HepG2 (cell line): ENCODE data around the gene ZMIZ1. TPM values are rescaled to one million over a fixed set of nuclear protein-coding genes. Genes with fewer than 3 reads are reported as not detected.

ENCODE experiments used
- ATAC-seq: fragments of 200-7000 bp; cut with Tn5 transposase; 3 replicates; pipeline ENCODE4 v1.9.1; 2020; ENCODE audit warnings: mild to moderate bottlenecking, moderate library complexity
- BruUV-seq: library from RNA; stranded (reverse); fragments of 400-500 nt; replicated peaks from 2 replicates; lab custom pipeline; 2021; lab: Mats Ljungman, UMichigan
- CTCF ChIA-PET: fragments of 300-600 bp; formaldehyde crosslinking; extraction: SDS; loops from one replicate; lab custom pipeline; 2021; ENCODE audit warnings: low total read pairs, inconsistent platforms, low intra/inter-chr PET ratio; lab: Yijun Ruan, JAX
- POLR2A ChIA-PET: fragments of 350-600 bp; sonication (Branson Sonifier 250); formaldehyde crosslinking; loops from one replicate; lab custom pipeline; 2020; ENCODE audit warnings: antibody characterized with exemption, inconsistent platforms; lab: Yijun Ruan, JAX
- DNase-seq: peaks from one replicate; pipeline ENCODE4 v3.0.0-alpha.2; 2015; ENCODE audit warnings: low spot score
- FAIRE-seq: peaks from 3 replicates; lab custom pipeline; 2011; peaks lifted over from hg19 to GRCh38; lab: Jason Lieb, UNC
- H2AFZ ChIP-seq: one replicate; pipeline ENCODE4 v1.6.1; 2011; ENCODE audit warnings: low read length, inconsistent platforms
- H3K27ac ChIP-seq: fragments of 300-600 bp; 3 replicates; pipeline ENCODE4 v1.8.0; 2011; ENCODE audit warnings: mixed run types, mild to moderate bottlenecking, mixed read lengths, low read length, inconsistent platforms; ENCODE audit not compliant: insufficient read depth; ENCODE audit errors: extremely low read length
- H3K27me3 ChIP-seq, 2 experiments: fragments of 200-600 bp in 1 of 2; 2 replicates in 1 of 2; 3 replicates in 1 of 2; pipeline versions ENCODE4 v1.6.0 to v1.8.0; 2011; ENCODE audit warnings: low read length in 2 of 2, mild to moderate bottlenecking in 2 of 2, moderate library complexity in 2 of 2, inconsistent platforms in 1 of 2; ENCODE audit not compliant: insufficient read depth in 2 of 2, control insufficient read depth in 1 of 2
- H3K36me3 ChIP-seq, 2 experiments: fragments of 200-600 bp in 1 of 2; replicated peaks in 1 of 2; 2 replicates in 1 of 2; 3 replicates in 1 of 2; pipeline versions ENCODE4 v1.5.1 to v1.8.0; 2011; ENCODE audit warnings: low read length in 2 of 2, inconsistent platforms in 1 of 2; ENCODE audit not compliant: insufficient read depth in 2 of 2, control insufficient read depth in 1 of 2
- H3K4me1 ChIP-seq: 2 replicates; pipeline ENCODE4 v1.5.1; 2012; ENCODE audit warnings: low read length, inconsistent platforms; ENCODE audit not compliant: insufficient read depth
- H3K4me2 ChIP-seq: 2 replicates; pipeline ENCODE4 v1.6.0; 2011; ENCODE audit warnings: low read depth, low read length, inconsistent platforms
- H3K4me3 ChIP-seq, 3 experiments: fragments of 200-600 bp in 1 of 3; sonication (generic), shearing (Covaris generic) in 1 of 3; replicated peaks in 1 of 3; 2 replicates each; pipeline ENCODE4 v1.5.1; 2011 to 2016; ENCODE audit warnings: low read length in 3 of 3, inconsistent platforms in 2 of 3, low read depth in 2 of 3, mild to moderate bottlenecking in 2 of 3, control low read depth in 1 of 3, mixed read lengths in 1 of 3; ENCODE audit not compliant: insufficient read depth in 1 of 3
- H3K79me2 ChIP-seq: one replicate; pipeline ENCODE4 v1.6.1; 2011; ENCODE audit warnings: low read length, inconsistent platforms; ENCODE audit not compliant: insufficient read depth
- H3K9ac ChIP-seq: 2 replicates; pipeline ENCODE4 v1.6.0; 2011; ENCODE audit warnings: mild to moderate bottlenecking, low read depth, low read length, inconsistent platforms; ENCODE audit not compliant: insufficient read depth
- H3K9me3 ChIP-seq: 2 replicates; pipeline ENCODE4 v1.5.1; 2012; ENCODE audit warnings: mild to moderate bottlenecking, low read length
- H4K20me1 ChIP-seq: 2 replicates; pipeline ENCODE4 v1.6.0; 2011; ENCODE audit warnings: inconsistent platforms, mild to moderate bottlenecking, low read length, moderate library complexity; ENCODE audit not compliant: insufficient read depth
- MBD4 ChIP-seq: IDR thresholded peaks from 2 replicates; pipeline ENCODE4 v1.6.1; 2012; ENCODE audit warnings: low read length, inconsistent platforms, borderline replicate concordance
- NR2F6 ChIP-seq, 2 experiments: IDR thresholded peaks; 2 replicates each; pipeline ENCODE4 v1.6.1; 2016; ENCODE audit warnings: antibody characterized with exemption in 1 of 2, mild to moderate bottlenecking in 1 of 2
- POLR2A ChIP-seq, 2 experiments: IDR thresholded peaks; 2 replicates each; pipeline ENCODE4 v1.6.1; 2011; ENCODE audit warnings: low read depth in 2 of 2, low read length in 2 of 2, mild to moderate bottlenecking in 1 of 2, moderate library complexity in 1 of 2; ENCODE audit not compliant: insufficient read depth in 1 of 2
- POLR2AphosphoS2 ChIP-seq: IDR thresholded peaks from 2 replicates; pipeline ENCODE4 v1.6.1; 2011; ENCODE audit warnings: low read depth, low read length, improper control_type of control experiment
- POLR2G ChIP-seq: fragments of 200-400 bp; formaldehyde crosslinking; IDR thresholded peaks from 2 replicates; pipeline ENCODE4 v1.6.1; 2018; ENCODE audit warnings: mild to moderate bottlenecking, low read depth, low read length, moderate library complexity
- RBFOX2 ChIP-seq: fragments of 200-400 bp; formaldehyde crosslinking; IDR thresholded peaks from 2 replicates; pipeline ENCODE4 v1.6.1; 2017; ENCODE audit warnings: low read depth, mild to moderate bottlenecking, low read length
- RBM22 ChIP-seq: fragments of 200-400 bp; formaldehyde crosslinking; optimal IDR thresholded peaks from 2 replicates; pipeline ENCODE3; 2017; ENCODE audit warnings: mild to moderate bottlenecking, low read length, moderate library complexity
- ZBTB1 ChIP-seq: sonication (generic); formaldehyde crosslinking; IDR thresholded peaks from 2 replicates; pipeline ENCODE4 v1.4.0; 2020; ENCODE audit warnings: missing genetic modification reagents, borderline replicate concordance
- WGBS: methylation state at CpG from one replicate; pipeline ENCODE4 v1.1.6; 2017; ENCODE audit warnings: low lambda C conversion rate; 5-methylcytosine and 5-hydroxymethylcytosine counted together
- in situ Hi-C: cut with HindIII; loops from 2 replicates; pipeline ENCODE4 v1.10.0; 2017; ENCODE audit warnings: low pct_unique_long_range_greater_than_20kb; ENCODE audit not compliant: extremely low pct_ligation_motif_present
- intact Hi-C: fragments of 100-400 bp; cut with micrococcal nuclease; formaldehyde crosslinking; loops from one replicate; pipeline ENCODE4 v1.10.0; 2022; ENCODE audit not compliant: unreplicated experiment
- polyA plus RNA-seq, 8 experiments: library from polyadenylated mRNA; depleted of rRNA in 3 of 8; stranded (reverse) in 7 of 8; unstranded in 1 of 8; fragments of >200 nt; fragmentation: Illumina TruSeq in 4 of 8; extraction: Trizol in 4 of 8; gene quantifications; 2 replicates each; pipeline versions ENCODE4 v1.2.1 to v1.2.3, GENCODE V29; 2011 to 2016; ENCODE audit warnings: low read depth in 4 of 8, missing spikeins in 1 of 8, mixed read lengths in 1 of 8; ENCODE audit not compliant: insufficient read depth in 1 of 8
- total RNA-seq, 5 experiments: library from RNA; depleted of rRNA; stranded (reverse); fragments of >200 nt; fragmentation: Illumina TruSeq; extraction: Trizol; gene quantifications; 2 replicates each; pipeline ENCODE4 v1.2.3, GENCODE V29; 2016; ENCODE audit warnings: low read depth in 1 of 5

ZMIZ1 gene
- total and polyA plus RNA-seq, 2 of the 13 experiments (the other 11 are each of a cell fraction or from before 2014, with no cell fraction given) = 5.3 to 10.2 TPM

DNA sequence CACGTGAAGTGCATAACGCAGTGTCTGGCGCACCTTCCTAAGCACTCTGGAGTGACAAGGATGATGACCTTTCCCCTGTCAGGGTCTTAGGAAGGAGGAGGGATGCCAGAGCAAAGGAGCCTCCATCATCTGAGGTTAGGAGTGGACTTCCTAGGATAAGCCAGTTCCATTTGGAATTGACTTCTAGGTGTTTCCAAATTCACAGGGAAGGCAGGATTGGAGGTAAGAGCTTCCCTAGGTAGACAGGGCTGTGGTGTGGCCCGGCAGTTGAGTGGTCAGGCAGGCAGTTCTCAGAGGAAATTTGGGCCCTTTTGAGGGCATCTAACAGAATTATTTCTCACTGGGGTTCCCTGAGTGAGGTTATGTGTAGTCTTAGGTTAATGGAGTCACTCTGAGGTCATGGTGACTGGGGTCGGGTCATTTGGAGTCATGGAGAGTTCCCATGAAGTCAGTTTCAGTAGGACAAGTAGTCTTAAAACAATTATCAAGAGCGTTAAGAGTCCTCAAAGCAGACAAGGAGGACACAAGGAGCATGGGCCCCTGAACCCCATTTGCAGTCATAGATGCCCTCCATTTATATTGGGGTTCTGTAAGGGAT is 286.8 kb downstream of the ZMIZ1 start:
- Histone ChIP-seq H3K27me3 (no peaks in the 10 kb centered on the region), H3K4me1 (peaks cover 57% of the 10 kb centered on the region), H3K4me2 (no peak overlapping the region), H2AFZ (no peak overlapping the region), H3K36me3 (peaks cover 25 to 59% of the 10 kb centered on the region in 2 experiments), H3K27ac (no peak overlapping the region), H3K4me3 (no peak overlapping the region), H3K79me2 (peaks cover 4% of the 10 kb centered on the region), H3K9ac (no peak overlapping the region), H4K20me1 (peaks cover 31% of the 10 kb centered on the region), H3K9me3 (no peaks in the 10 kb centered on the region)
- in situ Hi-C loops (no loop called here), intact Hi-C loops (no loop called here)
- DNase-seq (no peak), ATAC-seq (no peak), FAIRE-seq (no peak)
- ChIA-PET CTCF (no interaction called here), POLR2A (interaction anchor here (1.2 kb wide), 2 partner anchors 9 to 19 kb away, joined by 3 to 4 read pairs; no protein-coding TSS in a partner anchor)
- no TSS peak for BruUV-seq
- peak; percentile 60 for TF ChIP-seq RBM22
- no peak for TF ChIP-seq NR2F6 (IDR thresholded peaks at IDR 0.05)
- no peak for TF ChIP-seq NR2F6 (CRISPR knock-in tag; IDR thresholded peaks at IDR 0.05)
- 0 out of 2 replicates have a peak, but pooled peaks have one; percentile 40 for TF ChIP-seq POLR2G
- peak; percentile 23; the same call in 1 of the 2 replicates for TF ChIP-seq POLR2AphosphoS2
- WGBS = 93% methylated on average over 6 of the region's 6 CpGs

DNA sequence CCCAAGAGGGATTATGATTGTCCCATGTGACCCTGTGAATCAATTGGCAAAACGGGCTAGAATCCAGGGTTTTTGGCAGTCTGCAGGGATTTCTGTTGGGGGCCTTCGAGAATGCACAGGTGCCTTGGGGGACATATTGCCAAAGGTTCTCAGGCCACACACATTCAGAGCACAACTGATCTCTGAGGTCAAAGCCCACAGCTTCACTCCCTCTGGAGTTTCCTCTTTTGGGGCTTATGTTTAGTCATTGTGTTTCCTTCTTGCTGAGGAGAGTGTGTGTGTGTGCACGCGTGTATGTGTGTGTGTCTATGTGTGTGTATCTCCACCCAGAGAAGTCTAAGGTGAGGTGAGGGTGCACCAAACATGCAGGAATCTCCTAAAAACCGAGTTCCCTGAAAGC is 287.3 kb downstream of the ZMIZ1 start:
- no peaks in the 10 kb centered on the region for H3K27me3 ChIP-seq
- BruUV-seq = no TSS peak
- peaks cover 21 to 53% of the 10 kb centered on the region in 2 experiments for H3K36me3 ChIP-seq
- no peak overlapping the region for H3K27ac ChIP-seq
- peaks cover 28% of the 10 kb centered on the region for H4K20me1 ChIP-seq
- WGBS = 92% methylated on average over 5 of the region's 5 CpGs
- no peak overlapping the region for H3K4me2 ChIP-seq
- POLR2A ChIA-PET = interaction anchor here (1.2 kb wide), 2 partner anchors 10 to 20 kb away, joined by 3 to 4 read pairs; no protein-coding TSS in a partner anchor
- no peak overlapping the region for H3K4me3 ChIP-seq
- in situ Hi-C loops (no loop called here), intact Hi-C loops (no loop called here)
- no peak for ATAC-seq
- H3K9me3 ChIP-seq = no peaks in the 10 kb centered on the region
- CTCF ChIA-PET = no interaction called here
- peaks cover 53% of the 10 kb centered on the region for H3K4me1 ChIP-seq
- H3K9ac ChIP-seq = no peak overlapping the region
- TF ChIP-seq RBFOX2 = peak; percentile 32; the same call in 1 of the 2 replicates
- TF ChIP-seq MBD4 = no peak
- peak; percentile 13 to 37; a peak in 1 of 4 replicates for TF ChIP-seq POLR2A (IDR thresholded peaks at IDR 0.05; ENCODE audit: insufficient read depth in 1 of 2, low read depth in 2 of 2, low read length in 2 of 2)
- no peak for TF ChIP-seq ZBTB1 (CRISPR knock-in tag)
- TF ChIP-seq, all 625 proteins: peak for 2
- peaks cover 2% of the 10 kb centered on the region for H3K79me2 ChIP-seq
- H2AFZ ChIP-seq = no peak overlapping the region
- FAIRE-seq (no peak), DNase-seq (no peak)
